Uterus (tissue), 4 donors: ENCODE results near the gene FAM76A. TPM values are rescaled to one million over a fixed set of nuclear protein-coding genes. Genes with fewer than 3 reads are reported as not detected.
A peak's percentile ranks its signal among the peaks of the same experiment; 100 is the strongest.

Experiments
- DNase-seq, 2 donors: peaks; one replicate each; pipeline ENCODE4 v3.0.0-alpha.2; 2019 to 2020
- H3K27ac ChIP-seq, 2 donors: fragments of 200-600 bp; sonication (generic); 1 replicate in 1 of 2; 2 replicates in 1 of 2; pipeline ENCODE4 v1.5.1; 2016 to 2018
- H3K27me3 ChIP-seq, 2 donors: fragments of 200-600 bp; sonication (generic); one replicate each; pipeline ENCODE4 v1.5.1; 2018 to 2019; ENCODE audit warnings: control low read depth in 1 of 2
- H3K36me3 ChIP-seq, 2 donors: fragments of 200-600 bp; sonication (generic); one replicate each; pipeline ENCODE4 v1.5.1; 2019; ENCODE audit warnings: control low read depth in 1 of 2
- H3K4me1 ChIP-seq, 2 donors: fragments of 200-600 bp; sonication (generic); one replicate each; pipeline ENCODE4 v1.5.1; 2018 to 2019; ENCODE audit warnings: control low read depth in 1 of 2
- H3K4me3 ChIP-seq, 2 donors: fragments of 200-600 bp; sonication (generic); 1 replicate in 1 of 2; 2 replicates in 1 of 2; pipeline ENCODE4 v1.5.1; 2018 to 2019; ENCODE audit warnings: mild to moderate bottlenecking in 1 of 2
- H3K9me3 ChIP-seq, 2 donors: fragments of 200-600 bp; sonication (generic); one replicate each; pipeline ENCODE4 v1.5.1; 2019; ENCODE audit warnings: control low read depth in 1 of 2
- POLR2A ChIP-seq, 2 donors: fragments of 450-650 bp; IDR thresholded peaks; one replicate each; pipeline ENCODE4 v1.6.1; 2016; ENCODE audit warnings: antibody characterized with exemption in 2 of 2, mild to moderate bottlenecking in 1 of 2, moderate library complexity in 1 of 2
- intact Hi-C: fragments of 100-400 bp; cut with DNase I; formaldehyde crosslinking; loops from one replicate; pipeline ENCODE4 v1.15.1; 2023; ENCODE audit warnings: low total_unique reads
- total RNA-seq, 4 donors: library from RNA; depleted of rRNA in 3 of 4; stranded (reverse); fragments of >200 nt in 3 of 4; gene quantifications; one replicate each; pipeline versions ENCODE4 v1.1.0 to v1.2.4, GENCODE V29; 2014 to 2023
- TF ChIP-seq, protein P1 (sequence below), 4 experiments: fragments of 200-600 bp in 2 of 4; fragments of 450-650 bp in 2 of 4; sonication (generic) in 2 of 4; IDR thresholded peaks; one replicate each; pipeline ENCODE4 v1.5.1; 2016 to 2019; ENCODE audit warnings: antibody characterized with exemption in 4 of 4, mild to moderate bottlenecking in 2 of 4, moderate library complexity in 1 of 4
- donor health status: DM: yes; HTN: yes; CAD: no.

Gene FAM76A
- total RNA-seq, 4 donors from 2014 or later, result 5.4 to 26.6 (median 20.5) TPM

DNA sequence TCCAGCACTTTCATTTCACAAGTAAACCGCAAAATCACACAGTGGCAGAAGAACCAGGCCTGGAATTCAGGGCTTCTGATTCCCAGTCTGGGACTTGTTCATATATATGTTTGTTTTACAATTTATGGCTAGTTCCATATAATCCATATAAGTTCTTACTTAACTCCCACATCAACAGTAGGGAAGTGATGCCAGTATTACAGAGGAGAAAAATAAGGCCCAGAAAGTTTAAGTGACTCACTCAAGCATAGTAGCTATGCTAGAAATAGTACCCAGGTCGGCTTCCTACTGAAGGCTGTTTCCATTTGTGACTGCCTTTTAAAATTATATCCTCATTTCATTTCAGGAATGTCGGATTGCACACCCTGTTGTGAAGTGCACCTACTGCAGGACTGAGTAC, 1.4 kb downstream of the FAM76A start:
- no peaks in the 10 kb centered on the region for H3K9me3 ChIP-seq
- H3K36me3 ChIP-seq, result no peaks in the 10 kb centered on the region
- peak overlapping the region in 1 of 2 donors; percentile 83 for H3K27ac ChIP-seq
- H3K4me1 ChIP-seq, result peaks cover 4 to 9% of the 10 kb centered on the region in 2 donors
- H3K4me3 ChIP-seq, result peak overlapping the region in 1 of 2 donors; percentile 56
- TF ChIP-seq, protein P1, sequence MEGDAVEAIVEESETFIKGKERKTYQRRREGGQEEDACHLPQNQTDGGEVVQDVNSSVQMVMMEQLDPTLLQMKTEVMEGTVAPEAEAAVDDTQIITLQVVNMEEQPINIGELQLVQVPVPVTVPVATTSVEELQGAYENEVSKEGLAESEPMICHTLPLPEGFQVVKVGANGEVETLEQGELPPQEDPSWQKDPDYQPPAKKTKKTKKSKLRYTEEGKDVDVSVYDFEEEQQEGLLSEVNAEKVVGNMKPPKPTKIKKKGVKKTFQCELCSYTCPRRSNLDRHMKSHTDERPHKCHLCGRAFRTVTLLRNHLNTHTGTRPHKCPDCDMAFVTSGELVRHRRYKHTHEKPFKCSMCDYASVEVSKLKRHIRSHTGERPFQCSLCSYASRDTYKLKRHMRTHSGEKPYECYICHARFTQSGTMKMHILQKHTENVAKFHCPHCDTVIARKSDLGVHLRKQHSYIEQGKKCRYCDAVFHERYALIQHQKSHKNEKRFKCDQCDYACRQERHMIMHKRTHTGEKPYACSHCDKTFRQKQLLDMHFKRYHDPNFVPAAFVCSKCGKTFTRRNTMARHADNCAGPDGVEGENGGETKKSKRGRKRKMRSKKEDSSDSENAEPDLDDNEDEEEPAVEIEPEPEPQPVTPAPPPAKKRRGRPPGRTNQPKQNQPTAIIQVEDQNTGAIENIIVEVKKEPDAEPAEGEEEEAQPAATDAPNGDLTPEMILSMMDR (IDR thresholded peaks at IDR 0.05), result no peak
- no peak for TF ChIP-seq POLR2A (IDR thresholded peaks at IDR 0.05)
- intact Hi-C loops, result no loop called here
- no peak for DNase-seq
- H3K27me3 ChIP-seq, result no peaks in the 10 kb centered on the region

DNA sequence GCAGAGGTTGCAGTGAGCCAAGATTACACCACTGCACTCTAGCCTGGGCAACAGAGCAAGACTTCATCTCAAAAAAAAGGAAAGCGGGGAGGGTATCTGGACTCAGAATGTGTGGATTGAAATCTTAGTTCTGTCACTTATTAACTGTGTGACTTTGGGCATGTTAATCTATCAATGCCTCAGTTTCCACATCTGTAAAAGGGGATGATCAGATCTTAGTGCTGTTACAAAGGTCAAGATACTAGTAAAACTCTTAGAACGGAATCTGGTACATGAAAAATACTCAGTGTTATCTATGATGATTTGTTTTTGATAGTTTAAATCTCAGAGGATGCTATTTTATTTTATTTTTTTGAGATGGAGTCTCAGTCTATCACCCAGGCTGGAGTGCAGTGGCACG, 10.5 kb downstream of the FAM76A start:
- no peaks in the 10 kb centered on the region for H3K4me1 ChIP-seq
- no peak overlapping the region for H3K4me3 ChIP-seq
- no peaks in the 10 kb centered on the region for H3K36me3 ChIP-seq
- no peak for DNase-seq
- no peak overlapping the region for H3K27ac ChIP-seq
- no peaks in the 10 kb centered on the region for H3K9me3 ChIP-seq
- no peak for TF ChIP-seq POLR2A (IDR thresholded peaks at IDR 0.05)
- TF ChIP-seq, protein P1 (IDR thresholded peaks at IDR 0.05), result no peak
- intact Hi-C loops, result no loop called here
- no peaks in the 10 kb centered on the region for H3K27me3 ChIP-seq

DNA sequence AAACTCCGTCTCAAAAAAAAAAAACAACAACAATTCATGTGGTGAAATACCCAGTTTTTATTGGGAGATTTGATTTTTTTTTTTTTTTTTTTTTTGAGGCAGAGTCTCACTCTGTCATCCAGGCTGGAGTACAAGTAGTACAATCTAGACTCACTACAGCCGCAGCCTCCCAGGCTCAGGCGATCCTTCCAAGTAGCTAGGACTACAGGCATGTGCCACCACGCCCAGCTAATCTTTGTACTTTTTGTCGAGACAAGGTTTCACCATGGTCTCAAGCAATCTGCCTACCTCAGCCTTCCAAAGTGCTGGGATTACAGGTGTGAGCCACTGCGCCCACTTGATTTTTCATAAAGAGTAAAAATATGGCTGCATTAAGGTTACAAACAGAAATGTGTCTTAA, 15.4 kb downstream of the FAM76A start:
- intact Hi-C loops, result no loop called here
- no peaks in the 10 kb centered on the region for H3K36me3 ChIP-seq

DNA sequence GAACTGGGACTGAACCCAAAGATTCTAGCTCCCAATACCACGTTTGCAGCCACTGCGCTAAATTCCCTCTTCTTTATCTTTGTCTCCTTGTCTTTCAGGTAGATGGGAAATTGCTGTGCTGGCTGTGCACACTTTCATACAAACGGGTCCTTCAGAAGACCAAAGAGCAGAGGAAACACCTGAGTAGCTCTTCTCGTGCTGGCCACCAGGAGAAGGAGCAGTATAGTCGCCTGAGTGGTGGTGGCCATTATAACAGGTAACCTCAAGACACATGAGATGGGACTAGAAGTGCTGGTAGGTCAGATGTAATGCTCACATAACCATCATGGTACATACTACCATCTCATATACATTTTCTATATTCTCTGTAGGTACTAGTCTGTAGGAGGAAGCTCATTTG, 18.8 kb downstream of the FAM76A start:
- no peak overlapping the region for H3K27ac ChIP-seq
- H3K4me1 ChIP-seq, result no peaks in the 10 kb centered on the region
- intact Hi-C loops, result no loop called here
- H3K4me3 ChIP-seq, result no peak overlapping the region
- no peaks in the 10 kb centered on the region for H3K27me3 ChIP-seq
- no peak for DNase-seq
- TF ChIP-seq, protein P1 (IDR thresholded peaks at IDR 0.05), result no peak
- TF ChIP-seq POLR2A (IDR thresholded peaks at IDR 0.05), result no peak
- no peaks in the 10 kb centered on the region for H3K36me3 ChIP-seq
- no peaks in the 10 kb centered on the region for H3K9me3 ChIP-seq

More for the DNA sequence above, 15.4 kb downstream of the FAM76A start:
- TF ChIP-seq POLR2A (IDR thresholded peaks at IDR 0.05), result no peak
- TF ChIP-seq, protein P1 (IDR thresholded peaks at IDR 0.05), result no peak
- no peaks in the 10 kb centered on the region for H3K27me3 ChIP-seq
- DNase-seq, result no peak
- H3K9me3 ChIP-seq, result no peaks in the 10 kb centered on the region
- H3K27ac ChIP-seq, result no peak overlapping the region
- no peak overlapping the region for H3K4me3 ChIP-seq
- H3K4me1 ChIP-seq, result no peaks in the 10 kb centered on the region

DNA sequence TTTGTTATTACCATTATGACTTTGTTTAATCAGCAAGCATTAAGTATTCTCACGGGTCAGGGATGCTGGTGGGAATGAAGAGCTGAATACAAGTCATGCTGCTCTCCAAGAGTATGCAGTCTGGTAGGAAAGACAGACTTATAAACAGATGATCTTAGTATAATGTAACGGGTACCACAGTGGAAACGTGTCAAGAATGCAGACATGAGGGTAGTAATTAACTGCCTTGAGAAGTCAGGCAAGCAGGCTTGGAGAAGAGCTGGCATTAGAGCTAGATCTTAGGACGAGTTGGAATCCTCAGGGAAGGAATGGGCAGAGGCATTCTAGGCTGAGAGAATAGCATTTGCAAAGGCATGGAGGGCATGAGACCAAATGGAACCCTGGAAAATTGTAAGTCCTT, 19.7 kb downstream of the FAM76A start:
- Histone ChIP-seq H3K4me1 (no peaks in the 10 kb centered on the region), H3K36me3 (no peaks in the 10 kb centered on the region), H3K9me3 (no peaks in the 10 kb centered on the region), H3K27ac (no peak overlapping the region), H3K4me3 (no peak overlapping the region), H3K27me3 (no peaks in the 10 kb centered on the region)
- TF ChIP-seq POLR2A (IDR thresholded peaks at IDR 0.05), result no peak
- TF ChIP-seq, protein P1 (IDR thresholded peaks at IDR 0.05), result no peak
- no peak for DNase-seq
- intact Hi-C loops, result no loop called here
